HG03175 (cell line): ENCODE data around the gene CTH.
"Not testable (repeated sequence)": the region's sequence is repeated elsewhere in the genome, so short reads cannot be mapped to it uniquely, and the experiment has no call there.

Experiments
- ATAC-seq: cut with Tn5 transposase; IDR thresholded peaks from one replicate; pipeline ENCODE4 v1.9.1; 2021; ENCODE audit warnings: mild to moderate bottlenecking, moderate library complexity; ENCODE audit not compliant: unreplicated experiment

The CTH gene

DNA sequence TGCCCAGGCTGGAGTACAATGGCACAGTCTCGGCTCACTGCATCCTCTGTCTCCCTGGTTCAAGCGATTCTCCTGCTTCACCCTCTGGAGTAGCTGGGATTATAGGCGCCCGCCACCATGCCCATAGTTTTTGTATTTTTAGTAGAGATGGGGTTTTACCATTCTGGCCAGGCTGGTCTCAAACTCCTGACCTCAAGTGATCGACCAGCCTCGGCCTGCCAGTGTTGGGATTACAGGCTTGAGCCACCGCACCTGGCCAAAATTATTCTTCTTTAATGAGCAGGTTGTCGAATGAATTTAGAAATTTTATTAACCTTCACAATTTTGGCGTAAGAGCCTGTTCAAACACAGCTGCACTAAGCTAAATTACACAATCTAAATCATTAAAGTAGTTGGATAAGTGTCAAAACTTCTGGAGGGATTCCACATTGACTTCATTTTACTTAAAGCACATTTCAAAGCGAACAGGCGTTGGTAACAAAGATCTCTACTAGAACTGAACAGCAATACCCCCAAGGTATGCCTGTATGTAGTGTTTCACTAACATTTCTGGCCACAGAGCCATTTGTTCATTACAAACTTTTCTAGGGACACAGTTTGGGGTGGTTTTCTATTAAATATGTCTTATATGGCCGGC is 5.2 kb upstream of the CTH start:
- no peak for ATAC-seq

GRCh38 chr1:70409136-70409535 is 1.9 kb upstream of the CTH start:
- no peak for ATAC-seq

- no peak for ATAC-seq
Observed at GRCh38 chr1:70411360-70411844, 334 bp downstream of the CTH start.

DNA sequence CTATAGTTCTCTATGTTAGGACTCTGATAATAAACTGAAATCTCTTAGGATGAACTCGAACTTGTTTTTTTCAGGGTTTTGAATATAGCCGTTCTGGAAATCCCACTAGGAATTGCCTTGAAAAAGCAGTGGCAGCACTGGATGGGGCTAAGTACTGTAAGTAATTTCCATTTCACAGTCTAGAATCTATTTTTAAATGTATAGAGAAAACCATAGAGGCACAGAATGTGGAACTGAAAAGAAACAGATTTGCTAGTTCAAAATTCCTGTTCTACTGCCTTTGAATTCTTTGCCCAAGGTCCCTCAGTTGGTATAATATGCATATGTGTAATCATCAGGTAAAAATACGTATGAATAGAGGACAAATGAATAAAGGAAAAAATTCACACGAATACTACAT is 4.8 kb downstream of the CTH start:
- no peak for ATAC-seq

DNA sequence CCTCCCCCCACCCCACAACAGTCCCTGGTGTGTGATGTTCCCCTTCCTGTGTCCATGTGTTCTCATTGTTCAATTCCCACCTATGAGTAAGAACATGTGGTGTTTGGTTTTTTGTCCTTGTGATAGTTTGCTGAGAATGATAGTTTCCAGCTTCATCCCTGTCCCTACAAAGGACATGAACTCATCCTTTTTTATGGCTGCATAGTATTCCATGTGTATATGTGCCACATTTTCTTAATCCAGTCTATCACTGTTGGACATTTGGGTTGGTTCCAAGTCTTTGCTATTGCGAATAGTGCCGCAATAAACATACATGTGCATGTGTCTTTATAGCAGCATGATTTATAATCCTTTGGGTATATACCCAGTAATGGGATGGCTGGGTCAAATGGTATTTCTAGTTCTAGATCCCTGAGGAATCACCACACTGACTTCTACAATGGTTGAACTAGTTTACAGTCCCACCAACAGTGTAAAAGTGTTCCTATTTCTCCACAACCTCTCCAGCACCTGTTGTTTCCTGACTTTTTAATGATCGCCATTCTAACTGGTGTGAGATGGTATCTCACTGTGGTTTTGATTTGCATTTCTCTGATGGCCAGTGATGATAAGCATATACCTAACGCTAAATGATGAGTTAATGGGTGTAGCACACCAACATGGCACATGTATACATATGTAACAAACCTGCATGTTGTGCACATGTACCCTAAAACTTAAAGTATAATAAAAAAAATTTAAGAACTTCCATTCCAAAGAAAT is 8.1 kb downstream of the CTH start:
- ATAC-seq: not testable (repeated sequence)

DNA sequence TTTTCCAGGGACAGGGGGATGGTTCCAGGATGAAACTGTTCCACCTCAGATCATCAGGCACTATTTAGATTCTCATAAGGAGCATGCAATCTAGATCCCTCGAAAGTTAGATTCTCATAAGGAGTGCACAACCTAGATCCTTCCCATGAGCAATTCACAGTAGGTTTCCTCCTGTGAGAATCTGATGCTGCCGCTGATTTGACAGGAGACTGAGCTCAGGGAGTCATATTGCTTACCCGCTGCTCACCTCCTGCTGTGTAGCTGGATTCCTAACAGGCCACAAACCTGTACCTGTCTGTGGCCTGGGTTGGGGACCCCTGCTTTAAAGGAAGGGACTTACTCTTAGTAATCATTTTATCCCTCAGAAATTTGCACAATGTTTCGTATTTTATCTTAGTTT is 9.3 kb downstream of the CTH start:
- no peak for ATAC-seq

DNA sequence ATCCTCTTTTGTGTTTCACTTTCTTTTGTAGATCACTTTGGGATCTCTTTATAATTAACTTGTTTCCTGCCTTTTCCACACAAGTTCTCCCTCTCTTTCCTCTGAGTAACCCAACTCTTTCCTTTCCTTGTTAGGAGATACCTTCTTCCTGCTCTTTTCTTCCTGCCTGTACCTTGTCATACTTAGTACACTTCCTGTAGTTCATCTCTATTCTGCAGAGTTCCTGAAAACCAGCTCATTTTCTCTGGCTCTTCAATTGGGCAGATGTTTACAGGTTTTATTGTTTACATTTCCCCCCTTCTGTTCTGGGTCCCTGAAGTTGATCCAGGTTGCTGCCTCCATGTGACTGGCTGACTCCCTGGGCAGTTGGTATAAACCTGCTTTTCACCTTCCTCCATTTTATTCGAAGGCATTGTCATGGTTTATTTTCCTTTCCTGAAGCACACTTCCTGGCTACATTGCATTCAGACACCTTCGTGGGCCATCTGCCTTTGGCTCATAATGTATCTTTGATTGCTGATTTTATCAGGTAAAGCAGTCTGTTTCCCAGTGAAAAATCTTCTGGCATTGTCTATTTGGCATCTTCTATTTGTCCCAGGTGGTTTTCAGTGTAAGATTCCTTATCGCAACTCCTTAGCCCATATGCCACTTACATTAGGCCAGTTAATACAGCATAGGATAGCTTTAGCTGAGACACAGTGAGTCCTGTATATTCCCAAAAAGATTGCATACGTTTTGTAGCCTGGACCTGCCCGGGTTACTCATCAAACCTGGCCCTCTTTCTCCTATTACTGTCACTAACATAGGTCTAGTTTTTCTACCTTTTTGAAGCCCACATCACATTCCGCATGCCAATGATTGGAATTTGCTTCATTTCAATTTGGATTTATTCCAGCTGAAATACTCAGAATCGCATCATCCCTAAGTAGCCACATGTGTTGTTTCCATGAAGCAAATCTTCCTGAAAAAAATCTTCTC is 15.4 kb downstream of the CTH start:
- no peak for ATAC-seq

DNA sequence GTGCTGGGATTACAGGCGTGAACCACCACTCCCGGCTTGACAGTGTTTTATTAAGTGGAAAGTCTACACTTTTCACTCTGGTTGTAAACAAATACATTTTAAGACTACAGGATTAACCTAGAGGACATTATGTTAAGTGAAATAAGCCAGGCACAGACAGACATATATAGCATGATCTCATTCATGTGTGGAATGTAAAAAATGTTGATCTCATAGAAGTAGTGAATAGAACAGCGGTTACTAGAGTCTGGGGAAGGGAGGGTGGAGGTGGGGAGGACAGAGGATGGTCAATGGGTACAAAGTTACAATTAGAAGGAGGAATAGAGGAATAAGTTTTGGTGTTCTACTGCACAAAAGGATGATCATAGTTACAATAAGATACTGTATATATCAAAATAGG is 16.9 kb downstream of the CTH start:
- ATAC-seq: no peak

DNA sequence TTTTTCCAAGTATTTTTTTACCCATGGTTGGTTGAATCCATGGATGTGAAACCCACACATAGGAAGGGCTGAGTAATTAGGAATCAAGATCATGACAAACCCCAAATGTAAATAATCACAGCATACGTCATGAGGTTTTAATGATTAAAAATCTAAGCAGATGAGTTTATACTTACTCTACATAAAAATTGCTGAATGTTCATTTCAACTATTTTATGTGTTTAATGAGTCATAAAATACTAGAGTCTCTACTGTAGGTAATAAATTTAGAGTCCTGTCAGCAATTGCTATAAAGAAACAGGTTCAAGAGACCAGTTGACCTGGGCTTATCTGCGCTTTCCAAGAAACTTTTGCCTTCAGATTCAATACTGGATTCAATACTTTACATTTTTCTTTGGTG is 18.2 kb downstream of the CTH start:
- ATAC-seq: no peak

DNA sequence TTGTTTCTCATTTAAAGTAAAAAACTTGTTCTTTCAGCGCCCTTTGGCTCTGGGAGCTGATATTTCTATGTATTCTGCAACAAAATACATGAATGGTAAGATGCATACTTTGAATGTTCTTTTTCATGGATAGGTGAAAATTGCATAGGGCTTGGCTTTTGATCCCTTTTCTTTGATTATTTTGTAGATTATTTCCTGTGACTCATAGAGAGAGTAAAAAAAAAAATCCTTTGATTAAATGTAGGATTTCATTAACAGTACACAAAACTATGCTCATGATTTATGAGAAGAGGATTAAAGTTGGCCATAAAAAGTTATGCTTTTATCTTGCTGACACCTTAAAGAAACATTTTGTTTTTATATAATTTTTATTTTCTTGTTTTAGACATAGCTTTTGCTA is 18.7 kb downstream of the CTH start:
- ATAC-seq: no peak

DNA sequence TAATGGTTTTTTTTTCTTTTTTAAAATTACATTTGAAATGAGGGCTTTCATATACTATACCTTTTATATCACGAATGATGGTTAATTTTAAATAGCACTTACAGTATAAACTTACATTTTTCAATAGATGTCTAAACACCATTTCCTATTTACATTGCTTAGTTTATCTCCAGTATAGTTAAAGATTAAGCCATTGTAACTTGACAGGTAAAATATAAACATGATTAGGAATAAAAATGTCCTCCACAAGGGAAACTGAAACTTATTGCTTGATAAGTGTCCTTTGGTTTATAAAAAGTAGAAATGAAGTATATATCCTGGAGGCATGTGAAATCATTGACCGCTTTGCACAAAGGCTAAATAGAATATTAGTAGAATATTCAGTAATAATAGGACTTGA is 20.2 kb downstream of the CTH start:
- no peak for ATAC-seq

GRCh38 chr1:70431874-70432273 is 20.8 kb downstream of the CTH start:
- no peak for ATAC-seq

GRCh38 chr1:70434253-70434859 is 23.3 kb downstream of the CTH start:
- no peak for ATAC-seq

DNA sequence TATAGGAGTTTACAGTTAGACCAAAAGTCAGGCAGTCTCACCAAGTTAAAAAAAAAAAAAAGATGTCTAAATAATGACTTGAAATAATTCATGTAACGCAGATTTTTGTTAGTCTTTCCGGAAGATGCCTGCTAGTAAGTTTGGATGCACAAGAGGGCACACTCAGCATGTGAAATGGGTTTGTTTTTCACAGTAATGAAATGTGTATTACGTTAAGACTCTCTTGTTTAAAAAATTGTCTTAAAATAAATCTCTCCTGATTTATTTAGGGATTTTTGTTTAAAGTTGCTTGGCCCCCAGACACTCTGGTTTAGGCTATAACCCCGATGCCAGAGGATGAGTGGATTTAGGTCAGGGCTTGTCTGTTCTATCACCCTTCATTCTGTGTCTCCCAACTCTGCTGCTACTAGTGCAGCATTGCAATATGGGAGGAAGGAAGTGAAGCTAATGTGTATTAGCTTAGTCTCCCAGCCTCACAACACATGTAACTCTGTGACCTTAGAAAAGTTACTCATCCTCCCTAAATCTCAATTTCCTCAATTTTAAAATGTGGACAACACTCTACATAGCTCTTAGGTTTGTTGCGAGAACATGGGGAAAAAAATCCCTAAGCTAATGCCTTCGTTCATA is 25.7 kb downstream of the CTH start:
- ATAC-seq: no peak

- ATAC-seq: no peak
Observed at GRCh38 chr1:70438529-70438928, 27.5 kb downstream of the CTH start.

GRCh38 chr1:70440642-70441391 is 29.7 kb downstream of the CTH start:
- ATAC-seq: no peak

GRCh38 chr1:70441392-70442035 is 30.4 kb downstream of the CTH start:
- no peak for ATAC-seq

DNA sequence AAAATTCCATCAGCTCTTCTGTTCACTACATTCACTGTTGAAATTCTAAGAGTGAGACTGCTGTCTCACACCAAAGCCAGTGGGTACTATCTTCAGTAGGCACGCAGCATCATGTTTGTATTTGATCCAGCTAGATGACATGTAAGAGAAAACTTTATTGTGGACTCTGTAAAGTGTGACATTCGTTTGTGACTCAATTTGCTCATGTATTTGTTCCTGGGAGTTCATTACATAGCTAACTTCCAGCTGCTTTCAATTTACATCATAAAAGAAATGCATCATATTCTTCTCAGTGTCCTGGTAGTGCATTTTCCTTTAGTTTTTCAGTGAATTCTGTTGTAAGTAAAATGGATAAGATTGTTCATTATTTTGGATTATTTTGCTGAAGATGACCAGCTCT is 31.4 kb downstream of the CTH start:
- ATAC-seq: no peak

DNA sequence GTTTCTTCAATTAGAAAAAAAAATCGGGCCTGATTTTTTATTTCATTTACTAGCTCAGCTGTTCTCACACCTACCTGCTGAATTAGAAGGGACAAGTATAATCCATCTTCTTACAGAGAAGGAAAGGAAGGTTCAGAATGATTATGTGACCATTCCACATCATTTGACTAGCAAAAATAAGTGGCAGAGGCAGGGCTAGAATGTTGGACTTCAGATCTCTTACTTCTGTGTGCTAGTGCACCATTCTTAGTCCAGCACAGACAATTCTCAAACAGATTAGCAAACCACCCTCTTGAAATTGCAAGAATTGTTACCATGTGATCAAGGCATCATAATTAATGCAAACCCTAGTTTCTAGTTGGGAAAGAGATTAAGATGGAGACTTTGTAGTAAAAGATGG is 32.7 kb downstream of the CTH start:
- ATAC-seq: no peak
